Stimulated activated CD4-positive, alpha-beta T cell treated with anti-CD3 and anti-CD28 coated beads, Interleukin-12 subunit alpha, Interleukin-12 subunit beta, amount 100 ng/mL, for 48 hours (primary cell): ENCODE measurements around the gene GPC3.

Experiments
- DNase-seq, 3 donors: peaks; one replicate each; pipeline ENCODE4 v3.0.0-alpha.2; 2020; ENCODE audit warnings: low read depth in 2 of 3, low spot score in 1 of 3

The GPC3 gene

DNA sequence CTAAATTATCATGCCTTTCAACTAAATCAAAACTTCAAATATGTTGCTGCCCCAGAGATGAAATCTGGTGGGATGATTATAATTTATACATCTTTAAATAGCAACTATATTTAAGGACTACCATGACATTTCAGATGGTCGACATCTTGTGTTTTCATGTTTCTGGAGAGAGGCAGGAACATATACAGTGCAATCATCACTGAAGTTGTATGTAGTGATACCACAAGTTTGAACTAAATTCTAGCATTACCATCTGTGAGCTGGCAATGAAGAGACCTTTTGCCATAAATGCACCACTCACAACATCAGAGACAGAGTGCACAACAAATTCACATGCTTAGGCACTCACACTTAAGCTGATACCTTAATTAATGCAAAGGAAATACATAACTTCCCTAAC is 373.7 kb downstream of the GPC3 start:
- no peak for DNase-seq

DNA sequence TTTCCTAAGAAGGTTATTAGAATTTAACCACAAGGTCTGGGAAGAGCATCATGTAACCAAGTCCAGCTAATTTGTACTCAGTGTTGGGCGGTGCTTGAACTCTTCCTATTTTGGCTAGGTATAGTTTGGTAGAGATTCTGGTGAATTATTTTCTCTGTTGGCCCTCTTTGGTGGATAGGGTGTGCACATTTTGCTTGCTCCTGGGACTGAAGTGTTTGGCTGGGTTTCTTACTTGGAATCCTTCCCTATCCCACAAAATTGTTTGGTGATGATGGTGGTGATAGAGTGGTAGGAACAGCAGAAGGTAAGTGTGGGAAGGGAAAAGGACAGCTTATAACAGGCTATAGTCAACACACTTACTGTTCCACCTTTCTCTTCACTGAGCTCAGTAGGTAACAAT is 375.3 kb downstream of the GPC3 start:
- DNase-seq, result no peak

DNA sequence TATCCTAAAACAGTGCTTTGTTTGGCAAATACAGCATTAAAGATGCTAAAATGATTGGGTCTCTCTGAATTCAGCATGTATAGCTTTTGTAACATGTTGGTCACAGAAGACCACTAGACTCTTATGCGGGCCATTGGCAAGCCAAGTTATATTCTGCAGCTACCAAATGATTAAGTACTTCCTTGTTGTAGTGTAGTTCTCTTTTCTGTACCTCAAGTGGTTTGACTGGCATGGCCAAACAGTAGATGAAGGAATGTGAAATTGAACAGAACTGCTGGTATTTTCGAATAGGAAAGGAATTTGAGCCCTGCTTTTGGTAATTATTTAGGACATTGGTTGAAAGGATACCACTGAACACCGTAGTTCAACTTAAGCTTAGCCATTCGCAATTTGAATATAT is 376.2 kb downstream of the GPC3 start:
- no peak for DNase-seq

DNA sequence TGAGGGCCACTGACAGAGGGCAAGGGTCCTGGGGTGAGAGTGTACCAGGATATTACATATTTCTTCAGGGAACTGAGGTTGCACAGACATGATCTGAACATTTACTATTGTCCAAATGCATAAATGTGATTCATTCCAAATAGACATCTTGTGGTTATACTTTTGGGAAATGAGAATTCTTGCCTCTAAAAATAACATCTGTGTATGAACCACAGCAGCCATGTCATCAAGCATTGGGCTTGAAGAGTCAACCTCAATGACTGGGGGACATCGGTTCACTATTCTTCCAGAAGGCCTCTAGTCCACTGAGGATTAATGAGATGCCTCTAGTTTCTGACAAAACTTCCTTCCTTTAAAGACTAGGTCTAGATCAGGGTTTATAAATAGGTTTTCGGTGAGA is 377.0 kb downstream of the GPC3 start:
- DNase-seq, result no peak

DNA sequence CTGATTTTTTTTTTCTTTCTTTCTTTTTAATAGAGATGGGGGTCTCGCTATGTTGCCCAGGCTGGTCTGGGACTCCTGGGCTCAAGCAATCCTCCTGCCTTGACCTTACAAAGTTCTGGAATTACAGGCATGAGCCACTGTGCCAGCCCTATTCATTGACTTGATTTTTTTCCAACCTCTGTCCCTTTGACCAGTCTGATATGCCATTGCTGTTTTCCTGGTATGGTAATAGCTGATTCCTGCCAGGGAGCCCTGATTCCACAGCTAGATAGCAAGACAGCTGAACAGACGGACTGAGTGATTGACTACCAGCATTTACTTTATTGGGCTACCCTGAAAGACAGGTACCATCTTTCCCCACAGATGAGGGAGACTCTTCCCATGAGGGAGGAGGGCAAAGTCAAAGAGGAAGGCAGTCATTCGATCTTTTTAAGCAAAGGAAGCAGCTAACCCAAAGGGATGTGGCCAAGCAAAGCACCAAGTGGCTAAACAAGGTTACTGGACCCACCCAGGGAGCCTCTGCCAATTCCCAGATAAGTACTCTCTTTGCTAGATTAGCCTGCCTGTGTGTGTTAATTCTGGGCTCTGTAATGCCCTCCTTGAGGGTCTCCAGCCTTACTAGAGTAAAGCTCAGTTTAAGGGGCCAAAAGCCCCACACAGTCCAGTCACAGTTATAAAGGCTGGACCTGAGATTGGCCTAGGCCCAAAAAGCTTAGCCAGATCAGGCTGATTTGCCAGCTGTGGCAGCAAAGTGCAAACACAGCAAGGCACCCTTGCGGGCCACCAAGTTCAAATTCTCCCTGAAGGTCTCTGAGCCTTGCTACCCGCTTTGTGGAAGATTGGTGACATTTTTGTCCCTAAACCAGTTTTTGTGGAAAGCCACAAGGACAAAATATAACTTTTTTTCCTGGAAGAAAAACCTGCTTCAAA is 377.7 kb downstream of the GPC3 start:
- no peak for DNase-seq

DNA sequence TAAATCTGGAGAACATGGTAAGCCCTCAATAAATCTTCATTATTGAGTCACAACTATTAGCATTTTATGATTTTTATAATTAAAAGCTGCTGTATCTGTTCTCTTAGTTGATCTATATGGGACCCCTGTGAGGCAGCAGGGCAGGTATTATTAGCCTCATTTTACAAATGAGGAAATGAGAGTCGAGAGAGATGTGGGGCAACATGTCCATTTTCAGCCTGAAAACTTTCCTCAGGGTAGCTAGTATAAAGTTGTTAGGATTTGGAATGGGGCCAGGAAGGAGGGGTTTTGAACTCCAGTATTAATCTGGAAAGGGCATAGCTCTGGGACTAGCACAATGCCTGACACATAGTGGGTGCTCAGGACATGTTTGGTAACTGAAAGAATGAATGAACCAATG is 378.4 kb downstream of the GPC3 start:
- DNase-seq, result no peak

DNA sequence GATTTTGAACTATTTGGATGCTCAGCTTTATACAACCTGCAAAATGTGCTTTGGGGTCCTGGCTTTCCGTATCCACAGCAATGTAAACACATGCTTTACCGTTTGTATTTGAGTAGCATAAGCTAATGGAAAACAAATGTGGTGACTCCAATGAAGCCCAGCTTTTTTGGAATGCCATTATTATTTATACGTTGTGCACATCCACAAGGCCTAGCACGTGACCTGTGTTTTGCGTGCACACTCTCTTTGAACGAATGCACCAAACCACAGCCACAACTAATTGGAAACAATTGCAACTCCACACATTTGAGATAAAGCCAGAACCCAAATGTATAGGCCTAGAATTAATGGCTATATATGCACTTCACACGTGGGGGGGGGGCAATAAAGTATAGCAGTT is 380.6 kb downstream of the GPC3 start:
- no peak for DNase-seq

DNA sequence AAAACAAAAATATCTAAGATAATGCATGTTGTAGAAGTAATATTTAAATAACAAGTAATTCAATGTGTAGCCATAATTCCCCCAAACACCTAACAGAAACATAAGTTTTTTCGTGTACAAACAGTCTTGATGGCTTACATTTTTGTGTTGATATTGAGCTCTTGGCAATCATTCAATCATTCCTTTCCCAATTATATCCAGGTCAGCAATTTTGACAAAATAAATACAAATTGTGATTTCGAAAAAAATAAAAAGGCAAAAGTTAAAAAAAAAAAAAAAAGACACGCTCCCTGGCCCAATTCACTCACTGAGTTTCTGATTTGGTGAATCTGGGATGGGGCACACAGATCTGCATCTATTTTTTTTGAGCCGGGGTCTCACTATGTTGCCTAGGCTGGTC is 382.5 kb downstream of the GPC3 start:
- DNase-seq, result no peak

DNA sequence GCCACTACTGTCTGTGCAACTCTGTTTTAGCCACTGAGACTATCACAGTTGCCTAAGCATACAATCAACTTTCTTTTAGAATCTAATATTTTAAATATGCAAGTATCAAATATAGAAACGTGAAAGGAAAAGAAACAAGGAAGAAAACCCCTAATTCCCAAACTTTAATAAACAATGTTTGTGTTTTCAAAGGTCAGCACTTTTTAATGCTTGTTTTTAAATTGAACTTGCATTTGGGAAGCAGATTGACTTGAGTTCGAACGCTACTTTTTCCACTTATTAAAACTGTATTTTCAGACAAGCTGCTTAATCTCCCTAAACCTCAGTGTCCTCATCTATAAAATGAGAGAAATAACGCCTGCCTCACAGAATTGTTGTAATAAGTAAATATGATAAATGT is 384.3 kb downstream of the GPC3 start:
- no peak for DNase-seq

DNA sequence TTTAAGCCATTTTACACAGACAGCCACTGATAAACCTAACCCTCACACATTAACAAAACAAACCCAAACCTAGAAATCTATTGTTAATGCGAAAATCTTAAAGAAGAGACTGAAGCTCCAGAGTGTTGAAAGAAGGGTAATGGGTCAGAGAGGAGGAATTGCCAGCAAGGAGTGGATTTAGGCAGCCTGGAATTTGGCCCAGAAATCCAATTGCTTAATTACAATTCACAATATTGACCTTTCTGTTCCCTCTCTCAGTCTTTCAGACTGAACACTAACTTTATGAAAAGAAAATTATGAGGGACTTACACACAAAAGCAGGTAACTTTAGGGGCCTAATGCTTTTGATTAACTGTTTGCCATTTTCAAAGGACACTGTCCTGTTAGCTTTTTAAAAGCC is 384.9 kb downstream of the GPC3 start:
- DNase-seq, result no peak

DNA sequence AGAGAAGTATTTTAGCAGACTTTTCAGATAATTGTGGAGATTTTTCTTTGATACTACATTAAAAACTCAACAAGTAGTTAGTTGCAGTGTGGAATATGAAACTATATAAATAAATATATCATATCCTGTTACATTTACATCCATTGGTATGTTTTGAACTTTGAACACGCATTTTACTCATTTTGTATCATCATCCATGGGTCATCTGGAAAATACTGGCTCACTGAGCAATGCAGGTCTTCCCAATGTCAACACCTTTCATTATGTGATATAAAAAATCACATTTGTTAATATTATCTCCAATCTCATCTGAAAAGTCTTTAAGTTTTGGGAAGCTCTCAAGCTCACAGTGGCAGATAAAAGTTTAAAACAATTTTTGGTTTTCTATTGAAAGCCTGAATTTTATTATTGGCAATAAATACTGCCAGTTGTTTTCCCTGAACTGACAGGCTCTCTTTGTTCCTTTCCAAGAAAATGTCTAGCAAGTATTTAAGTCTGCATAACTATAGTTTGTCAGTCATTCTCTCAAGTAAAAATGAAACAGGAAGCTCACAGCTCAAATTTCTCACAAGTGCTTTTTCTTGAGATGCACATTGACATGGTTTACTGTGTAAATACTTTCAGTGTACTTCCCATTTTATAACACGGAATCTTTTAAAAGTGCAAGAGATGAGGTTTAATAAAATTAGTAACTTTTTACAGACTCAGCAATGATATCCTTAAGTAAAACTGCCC is 386.6 kb downstream of the GPC3 start:
- DNase-seq, result no peak

DNA sequence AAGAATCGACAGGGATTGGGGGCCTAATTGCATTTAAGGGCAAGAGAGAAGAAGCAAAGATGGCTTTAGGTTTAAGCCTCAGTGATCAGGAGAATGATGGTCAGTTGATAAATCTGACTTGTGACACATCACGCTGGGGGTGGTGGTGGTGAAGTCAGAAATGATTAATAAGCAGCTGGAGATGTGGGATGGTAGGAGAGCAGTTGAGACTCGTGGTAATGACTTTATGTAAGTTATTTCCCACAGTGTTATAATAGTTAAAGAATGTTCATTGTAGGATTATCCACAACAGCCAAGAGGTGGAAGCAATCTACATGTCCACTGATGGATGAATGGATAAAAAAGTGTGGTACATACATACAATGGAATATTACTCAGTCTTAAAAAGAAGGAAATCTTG is 391.2 kb downstream of the GPC3 start:
- no peak for DNase-seq

DNA sequence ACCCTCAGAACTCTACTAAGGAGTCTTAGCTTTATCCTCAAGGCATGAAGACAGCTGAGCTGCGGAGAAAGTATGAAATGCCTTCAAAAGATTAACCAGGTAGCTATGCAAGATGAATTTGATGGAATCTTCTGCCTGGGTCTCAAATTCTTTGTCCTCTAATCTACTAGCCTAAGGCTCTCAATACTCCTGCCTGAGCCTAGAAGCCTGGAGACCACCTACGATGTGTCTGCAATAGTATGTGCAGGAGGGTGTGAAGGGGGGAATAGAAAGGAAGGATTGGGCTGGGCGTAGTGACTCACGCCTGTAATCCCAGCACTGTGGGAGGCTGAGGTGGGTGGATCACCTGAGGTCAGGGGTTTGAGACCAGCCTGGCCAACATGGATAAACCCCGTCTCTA is 391.9 kb downstream of the GPC3 start:
- no peak for DNase-seq

DNA sequence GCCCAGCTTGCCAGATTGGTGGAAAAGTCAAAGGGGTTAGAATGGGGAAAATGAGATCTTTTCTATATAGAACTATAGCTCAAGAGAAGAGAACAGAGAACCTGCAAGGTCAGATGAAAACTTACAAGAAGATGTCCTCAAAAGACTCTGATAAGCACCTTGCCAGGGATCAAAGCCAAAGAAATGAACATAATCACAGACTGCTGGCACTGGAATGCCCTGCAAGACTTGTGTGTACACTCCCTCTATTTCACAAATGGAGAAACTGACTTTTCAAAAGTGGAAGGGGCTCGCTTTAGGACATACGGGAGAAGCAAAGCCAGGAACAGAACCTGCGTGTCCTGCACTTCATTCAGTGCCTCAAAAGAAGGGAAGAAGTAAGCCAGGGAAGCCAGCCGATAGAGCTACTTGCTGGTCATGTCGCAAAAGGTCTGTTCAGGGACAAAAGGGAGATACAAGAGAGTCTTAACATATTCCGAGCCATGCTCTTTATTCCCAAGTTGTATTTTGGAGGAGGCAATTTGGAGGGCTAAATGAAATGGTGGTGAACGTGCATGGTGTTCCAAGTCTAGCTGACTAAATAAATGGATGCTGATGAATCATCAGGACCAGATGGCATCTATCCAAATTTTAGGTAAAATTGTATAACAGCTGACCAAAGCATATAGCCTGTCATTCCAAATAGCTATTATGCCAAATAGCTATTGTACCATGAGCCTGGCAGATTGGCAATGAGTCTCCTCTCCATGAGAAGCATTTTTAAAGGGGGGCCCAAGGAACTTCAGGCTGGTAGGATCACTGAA is 394.5 kb downstream of the GPC3 start:
- DNase-seq, result no peak

DNA sequence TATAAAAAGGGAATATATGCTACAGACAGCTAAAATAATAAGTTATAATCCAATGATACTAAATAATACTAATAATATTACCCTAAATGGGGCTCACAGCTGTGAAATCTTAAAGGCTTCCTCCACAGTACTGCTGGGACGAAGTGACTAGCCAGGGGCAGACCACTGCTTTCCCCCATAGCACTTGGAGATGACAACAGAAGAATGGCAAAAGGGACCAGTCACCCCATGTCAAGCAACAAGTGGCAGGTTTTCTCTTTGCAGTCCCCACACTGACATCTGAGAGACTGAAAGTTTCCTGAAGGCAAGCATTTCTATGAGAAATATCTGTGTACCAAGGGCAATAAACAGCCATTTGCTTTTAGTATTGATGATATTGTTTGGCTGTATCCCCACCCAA is 396.6 kb downstream of the GPC3 start:
- DNase-seq, result no peak

DNA sequence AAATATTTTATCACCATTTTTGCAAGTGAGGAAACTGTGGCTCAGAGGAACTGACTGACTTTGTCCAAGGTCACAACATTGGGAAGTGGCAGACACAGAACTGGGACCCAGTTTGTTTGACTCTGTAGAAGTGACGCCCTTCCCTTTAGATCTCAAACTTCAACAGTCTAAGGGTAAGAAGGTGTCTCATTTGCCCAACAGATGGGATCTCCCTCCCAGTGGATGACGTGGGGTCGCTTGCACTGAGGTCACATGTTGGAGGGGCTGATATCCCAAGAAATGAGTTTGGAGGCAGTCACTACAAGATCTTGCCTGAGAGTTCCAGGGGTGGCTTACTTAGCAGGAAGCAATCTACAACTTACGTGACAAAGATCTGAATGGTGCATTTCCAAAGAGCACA is 397.6 kb downstream of the GPC3 start:
- DNase-seq, result no peak

DNA sequence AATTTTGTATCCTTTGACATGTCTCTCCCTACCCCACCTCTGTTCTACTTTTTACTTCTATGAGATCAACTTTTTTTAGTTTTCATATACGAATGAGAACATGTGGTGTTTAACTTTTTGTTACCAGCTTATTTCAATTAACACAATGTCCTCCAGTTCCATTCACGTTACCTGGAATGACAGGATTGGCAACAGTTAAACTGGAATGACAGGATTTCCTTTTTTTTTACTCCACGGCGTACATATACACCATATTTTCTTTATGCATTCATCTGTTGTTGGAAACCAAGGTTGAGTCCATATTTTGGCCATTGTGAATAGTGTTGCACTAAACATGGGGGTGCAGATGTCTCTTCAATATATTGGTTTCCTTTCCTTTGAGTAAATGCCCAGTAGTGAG is 398.3 kb downstream of the GPC3 start:
- DNase-seq, result no peak

DNA sequence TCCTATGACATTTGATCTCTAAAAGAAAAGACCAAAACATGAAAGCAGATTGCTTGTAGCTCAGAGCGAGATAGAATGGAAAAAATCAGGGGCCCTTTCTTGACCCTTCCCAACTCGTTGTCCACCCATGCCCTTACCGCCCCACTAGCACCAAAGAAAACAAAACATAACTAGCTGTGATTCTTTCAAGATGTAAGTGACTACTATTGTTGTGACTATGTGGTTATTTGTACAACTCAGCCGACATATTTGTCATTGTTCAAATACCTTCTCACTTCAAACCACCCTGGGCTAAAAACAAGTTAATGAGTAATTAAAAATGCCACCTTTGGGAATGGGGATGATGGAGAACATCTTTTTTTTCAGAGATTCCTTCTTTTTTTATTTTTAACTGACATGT is 399.0 kb downstream of the GPC3 start:
- no peak for DNase-seq

DNA sequence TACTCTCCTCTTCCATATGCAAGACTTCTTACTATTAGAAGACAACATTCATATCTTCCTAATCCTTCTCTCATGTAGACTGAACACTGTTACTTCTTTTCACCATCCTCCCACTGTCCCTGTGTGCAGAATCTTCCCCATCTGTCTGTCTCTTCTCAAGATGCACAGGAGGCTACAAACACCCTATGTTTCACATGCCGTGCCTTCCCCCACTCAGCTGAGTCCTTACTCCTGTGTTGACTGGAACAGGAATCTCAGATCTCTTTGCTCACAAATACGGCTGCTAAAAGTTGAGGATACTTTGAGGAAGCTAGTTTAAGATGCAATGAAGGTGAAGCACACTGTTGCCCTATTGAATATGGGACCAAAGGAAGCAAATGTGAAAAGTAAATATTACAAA is 401.6 kb downstream of the GPC3 start:
- no peak for DNase-seq

DNA sequence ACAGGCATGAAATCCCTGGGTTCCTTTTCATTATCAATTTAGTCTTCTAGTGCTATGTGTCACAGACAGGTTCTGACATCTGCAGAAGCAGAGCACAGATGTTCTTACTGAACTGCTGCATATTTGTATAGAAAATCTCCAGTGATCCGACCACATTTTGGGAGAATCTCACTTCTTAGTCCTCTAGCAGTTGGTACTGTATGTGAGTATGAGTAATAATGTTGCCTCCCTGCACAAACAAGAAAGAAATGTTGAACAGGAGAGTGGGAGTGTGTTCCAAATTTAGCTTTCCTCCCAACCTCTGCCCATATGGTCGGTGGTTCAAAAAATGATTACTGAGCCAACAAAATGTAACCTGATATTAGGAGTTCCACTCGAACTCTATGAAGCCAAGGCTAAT is 404.8 kb downstream of the GPC3 start:
- no peak for DNase-seq

DNA sequence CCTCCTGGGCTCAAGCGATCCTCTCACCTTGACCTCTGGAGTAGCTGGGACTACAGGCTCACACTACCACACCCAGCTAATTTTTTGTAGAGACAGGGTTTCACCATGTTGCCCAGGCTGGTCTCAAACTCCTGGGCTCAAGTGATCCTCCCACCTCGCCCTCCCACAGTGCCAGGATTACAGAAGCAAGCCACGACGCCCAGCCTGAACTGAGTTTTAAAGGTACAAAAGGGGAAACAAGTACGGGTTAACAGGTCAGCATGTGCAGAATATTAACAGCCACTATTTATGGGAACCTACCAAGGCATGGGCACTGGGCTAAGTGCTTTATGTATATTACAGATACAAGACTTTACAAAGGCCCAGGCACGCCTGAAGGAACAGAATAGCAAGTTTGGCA is 405.8 kb downstream of the GPC3 start:
- no peak for DNase-seq

DNA sequence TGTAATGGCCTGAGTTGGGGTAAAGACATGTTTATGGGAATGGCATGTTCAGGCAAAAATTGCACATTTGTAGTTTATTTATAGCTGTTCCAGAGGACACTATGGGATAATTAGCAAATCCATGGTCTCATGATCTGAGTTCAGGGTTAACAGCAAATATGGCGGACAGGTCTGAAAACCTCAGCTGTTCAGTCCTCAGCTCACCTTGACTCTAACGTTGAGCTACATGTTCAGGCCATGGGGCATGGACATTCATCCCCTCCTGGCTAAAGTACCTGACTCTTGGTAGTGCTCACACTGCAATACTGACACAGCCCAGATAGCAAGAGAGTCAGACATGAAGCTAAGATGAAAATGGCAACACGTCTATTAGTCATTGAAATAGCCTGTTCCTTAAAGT is 408.5 kb downstream of the GPC3 start:
- no peak for DNase-seq
